ENCODE results near the gene MYO3B. TPM values are rescaled to one million over a fixed set of nuclear protein-coding genes. Genes with fewer than 3 reads are reported as not detected.

MYO3B gene
- total RNA-seq, 1 donor from 2014 or later = 1.5 TPM

DNA sequence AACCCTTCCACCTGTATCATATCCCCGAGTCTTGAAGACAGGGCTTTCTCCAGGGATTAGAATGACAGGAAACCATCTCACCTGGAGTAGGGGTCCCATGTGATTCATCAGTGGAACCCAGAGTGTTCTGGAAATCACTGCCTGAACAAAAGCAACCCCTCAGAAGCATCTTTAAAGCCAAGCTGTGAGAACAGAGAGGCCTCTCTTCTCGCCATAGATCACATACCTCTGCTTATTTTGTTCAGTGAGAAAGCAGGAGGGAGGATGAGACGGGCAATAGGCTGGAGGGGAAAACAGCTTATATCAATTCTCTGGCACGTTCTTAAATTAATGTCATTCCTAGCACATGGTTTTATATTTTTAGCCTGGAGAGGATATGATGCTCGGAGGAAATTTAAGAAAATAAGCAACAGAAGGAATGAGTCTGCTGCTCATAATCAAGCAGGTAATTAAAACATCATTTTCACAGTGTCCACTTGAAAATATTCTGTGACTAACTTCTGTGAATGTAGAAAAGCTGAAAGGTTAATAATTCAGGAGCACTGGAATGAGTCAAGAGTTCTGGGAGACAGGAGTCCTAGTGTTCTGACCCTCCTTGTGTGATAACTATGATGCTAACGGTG is 323.6 kb downstream of the MYO3B start:
- Mint-ChIP-seq H3K27ac (no peak overlapping the region), H3K36me3 (ENCODE audit: low read depth) (no peaks in the 10 kb centered on the region), H3K4me1 (peaks cover 5% of the 10 kb centered on the region), H3K27me3 (peaks cover 19% of the 10 kb centered on the region), H3K9me3 (no peaks in the 10 kb centered on the region), H3K4me3 (no peak overlapping the region)
- intact Hi-C loops (cut with micrococcal nuclease) = no loop called here
- DNase-seq = no peak

DNA sequence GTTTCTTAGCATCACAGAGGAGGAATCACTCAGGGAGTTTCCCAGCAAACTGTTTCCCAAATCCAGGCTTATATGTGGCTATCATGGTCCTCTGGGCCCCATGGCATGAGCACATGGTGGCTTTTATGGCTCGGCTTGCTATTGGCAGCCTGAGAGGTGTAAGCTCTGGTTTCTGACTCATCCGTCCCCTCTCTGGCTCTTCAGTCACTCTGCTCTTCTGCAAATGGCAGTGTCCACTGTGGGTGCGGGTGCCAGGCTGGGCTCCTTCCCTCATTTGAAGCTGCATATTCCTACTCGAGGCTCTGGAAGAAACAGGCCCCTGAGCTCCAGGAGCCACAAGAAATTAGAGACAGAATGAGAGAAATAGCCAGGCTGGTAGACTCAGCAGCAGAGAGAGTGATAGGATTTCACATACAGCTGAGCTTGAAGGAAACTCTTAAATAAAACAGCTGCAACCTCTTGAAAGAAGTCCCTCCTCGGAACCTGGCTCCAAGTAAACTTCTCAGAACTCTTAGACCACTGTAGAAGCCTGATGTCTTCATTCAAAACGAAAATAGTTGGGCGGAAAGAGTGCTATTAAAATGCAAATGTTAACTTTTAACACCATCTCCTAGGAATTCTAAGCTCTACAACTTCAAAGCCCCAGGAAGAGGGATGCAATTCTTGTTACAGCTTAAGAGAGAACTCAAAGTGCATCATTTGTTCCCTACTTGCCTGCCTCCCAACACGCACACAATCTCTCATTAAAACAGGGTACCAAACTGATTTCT is 324.6 kb downstream of the MYO3B start:
- no peaks in the 10 kb centered on the region for H3K9me3 Mint-ChIP-seq
- intact Hi-C loops (cut with micrococcal nuclease) = no loop called here
- no peak overlapping the region for H3K4me3 Mint-ChIP-seq
- H3K4me1 Mint-ChIP-seq = peaks cover 15% of the 10 kb centered on the region
- no peak for DNase-seq
- no peak overlapping the region for H3K27ac Mint-ChIP-seq
- no peaks in the 10 kb centered on the region for H3K36me3 Mint-ChIP-seq (ENCODE audit: low read depth)
- peaks cover 19% of the 10 kb centered on the region for H3K27me3 Mint-ChIP-seq

DNA sequence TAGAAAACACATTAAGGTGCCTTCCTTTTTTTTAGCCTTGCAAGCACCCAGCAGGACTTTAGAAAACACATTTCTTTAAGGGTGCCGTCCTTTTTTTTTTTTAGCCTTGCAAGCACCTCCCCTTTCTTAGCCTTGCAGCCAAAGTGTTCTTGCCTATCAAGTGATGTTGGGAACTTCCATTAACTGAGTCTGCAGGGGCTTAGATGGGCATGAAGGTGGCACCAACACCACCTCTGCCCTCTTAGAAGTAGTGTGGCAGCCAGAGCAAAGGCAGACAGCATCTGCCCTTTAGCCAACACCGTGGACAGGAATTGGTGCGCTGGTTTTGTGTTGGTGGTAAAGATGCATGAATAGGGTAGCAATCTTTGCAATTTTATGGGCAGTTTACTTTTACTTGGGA is 325.6 kb downstream of the MYO3B start:
- no peak overlapping the region for H3K27ac Mint-ChIP-seq
- intact Hi-C loops (cut with micrococcal nuclease) = no loop called here
- H3K4me3 Mint-ChIP-seq = no peak overlapping the region
- H3K9me3 Mint-ChIP-seq = no peaks in the 10 kb centered on the region
- no peak for DNase-seq
- no peaks in the 10 kb centered on the region for H3K36me3 Mint-ChIP-seq (ENCODE audit: low read depth)
- H3K4me1 Mint-ChIP-seq = peaks cover 20% of the 10 kb centered on the region
- peaks cover 19% of the 10 kb centered on the region for H3K27me3 Mint-ChIP-seq

GRCh38 chr2:170503971-170504809 is 326.2 kb downstream of the MYO3B start:
- no peak overlapping the region for H3K4me3 Mint-ChIP-seq
- H3K27ac Mint-ChIP-seq = no peak overlapping the region
- DNase-seq = no peak
- H3K27me3 Mint-ChIP-seq = peaks cover 17% of the 10 kb centered on the region
- H3K4me1 Mint-ChIP-seq = peaks cover 23% of the 10 kb centered on the region
- no peaks in the 10 kb centered on the region for H3K36me3 Mint-ChIP-seq (ENCODE audit: low read depth)
- no peaks in the 10 kb centered on the region for H3K9me3 Mint-ChIP-seq
- intact Hi-C loops (cut with micrococcal nuclease) = no loop called here

DNA sequence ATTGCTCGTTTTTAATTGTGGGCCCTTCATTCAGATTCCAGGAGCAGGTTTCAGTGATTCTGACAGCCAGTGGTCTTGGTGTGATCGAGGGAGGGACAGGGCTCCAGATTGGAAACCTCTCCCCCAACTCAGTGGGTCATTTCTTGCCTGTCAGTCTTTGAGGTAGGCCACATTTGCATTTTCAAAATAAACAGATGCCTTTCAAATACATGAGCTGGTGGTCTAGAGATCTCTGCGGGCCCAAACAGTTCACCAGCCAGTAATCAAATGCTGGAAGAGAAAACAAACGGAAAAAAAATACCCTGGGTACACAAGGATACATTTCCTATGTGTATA is 326.8 kb downstream of the MYO3B start:
- H3K36me3 Mint-ChIP-seq (ENCODE audit: low read depth) = no peaks in the 10 kb centered on the region
- no peaks in the 10 kb centered on the region for H3K9me3 Mint-ChIP-seq
- DNase-seq = no peak
- intact Hi-C loops (cut with micrococcal nuclease) = no loop called here
- H3K27me3 Mint-ChIP-seq = peaks cover 18% of the 10 kb centered on the region
- H3K4me3 Mint-ChIP-seq = no peak overlapping the region
- H3K4me1 Mint-ChIP-seq = peaks cover 23% of the 10 kb centered on the region
- no peak overlapping the region for H3K27ac Mint-ChIP-seq

GRCh38 chr2:170505631-170506275 is 327.8 kb downstream of the MYO3B start:
- H3K4me3 Mint-ChIP-seq = no peak overlapping the region
- H3K36me3 Mint-ChIP-seq (ENCODE audit: low read depth) = no peaks in the 10 kb centered on the region
- H3K9me3 Mint-ChIP-seq = no peaks in the 10 kb centered on the region
- peaks cover 17% of the 10 kb centered on the region for H3K27me3 Mint-ChIP-seq
- peak overlapping the region; percentile 40 for H3K27ac Mint-ChIP-seq
- H3K4me1 Mint-ChIP-seq = peaks cover 23% of the 10 kb centered on the region
- intact Hi-C loops (cut with micrococcal nuclease) = no loop called here
- peak; percentile 63 for DNase-seq

DNA sequence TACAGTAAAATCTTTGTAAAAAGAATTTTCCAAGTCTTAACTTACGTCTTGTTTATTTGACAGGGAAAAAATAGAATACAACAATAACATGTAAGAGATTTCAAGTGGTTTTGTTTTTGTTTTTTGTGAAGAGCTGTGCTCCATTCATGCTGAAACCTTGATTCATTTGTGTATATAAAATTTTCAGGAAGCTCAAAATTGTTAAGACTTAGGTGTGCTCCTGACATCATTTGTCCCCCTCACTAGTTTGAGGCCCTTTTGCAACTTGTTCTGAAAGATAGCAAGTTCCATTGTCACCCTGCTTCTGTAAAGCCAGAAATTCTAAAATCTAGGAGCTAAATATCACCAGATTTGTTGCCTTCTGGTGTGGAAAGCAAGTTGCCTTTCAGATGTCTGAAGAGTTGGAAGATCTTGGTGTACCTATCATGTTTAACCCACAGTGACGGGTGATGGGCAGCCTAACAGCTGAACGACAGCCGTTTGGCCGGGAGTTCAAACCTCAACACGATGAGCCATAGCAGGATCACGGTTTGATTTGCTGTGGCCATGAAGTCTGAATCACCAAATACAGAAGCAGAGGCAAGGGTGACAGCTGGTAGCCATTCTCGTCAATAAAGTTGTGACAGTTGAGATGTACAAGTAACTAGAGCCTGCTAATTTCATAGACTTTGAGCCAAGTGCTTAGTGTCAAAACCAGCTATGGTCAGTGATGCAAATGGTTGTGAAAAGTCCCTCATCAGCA is 331.7 kb downstream of the MYO3B start:
- peak; percentile 61 for DNase-seq
- Mint-ChIP-seq H3K9me3 (no peaks in the 10 kb centered on the region), H3K4me1 (peaks cover 23% of the 10 kb centered on the region), H3K27me3 (peaks cover 14% of the 10 kb centered on the region), H3K36me3 (ENCODE audit: low read depth) (no peaks in the 10 kb centered on the region), H3K27ac (no peak overlapping the region), H3K4me3 (no peak overlapping the region)
- intact Hi-C loops (cut with micrococcal nuclease) = no loop called here

GRCh38 chr2:170512266-170512665 is 334.3 kb downstream of the MYO3B start:
- intact Hi-C loops (cut with micrococcal nuclease) = no loop called here
- Mint-ChIP-seq H3K9me3 (no peaks in the 10 kb centered on the region), H3K27me3 (peaks cover 20% of the 10 kb centered on the region), H3K36me3 (ENCODE audit: low read depth) (no peaks in the 10 kb centered on the region), H3K4me1 (peaks cover 11% of the 10 kb centered on the region), H3K27ac (no peak overlapping the region), H3K4me3 (no peak overlapping the region)
- DNase-seq = no peak

- H3K4me1 Mint-ChIP-seq = no peaks in the 10 kb centered on the region
- H3K9me3 Mint-ChIP-seq = no peaks in the 10 kb centered on the region
- H3K36me3 Mint-ChIP-seq (ENCODE audit: low read depth) = no peaks in the 10 kb centered on the region
- no peak overlapping the region for H3K4me3 Mint-ChIP-seq
- intact Hi-C loops (cut with micrococcal nuclease) = no loop called here
- DNase-seq = no peak
- no peak overlapping the region for H3K27ac Mint-ChIP-seq
- H3K27me3 Mint-ChIP-seq = peaks cover 17% of the 10 kb centered on the region
These were observed 336.2 kb downstream of the MYO3B start for GRCh38 chr2:170514140-170514539.

GRCh38 chr2:170517538-170517937 is 339.6 kb downstream of the MYO3B start:
- Mint-ChIP-seq H3K4me1 (no peaks in the 10 kb centered on the region), H3K4me3 (no peak overlapping the region), H3K9me3 (no peaks in the 10 kb centered on the region), H3K27ac (no peak overlapping the region), H3K36me3 (ENCODE audit: low read depth) (no peaks in the 10 kb centered on the region), H3K27me3 (peaks cover 13% of the 10 kb centered on the region)
- no peak for DNase-seq
- intact Hi-C loops (cut with micrococcal nuclease) = no loop called here

DNA sequence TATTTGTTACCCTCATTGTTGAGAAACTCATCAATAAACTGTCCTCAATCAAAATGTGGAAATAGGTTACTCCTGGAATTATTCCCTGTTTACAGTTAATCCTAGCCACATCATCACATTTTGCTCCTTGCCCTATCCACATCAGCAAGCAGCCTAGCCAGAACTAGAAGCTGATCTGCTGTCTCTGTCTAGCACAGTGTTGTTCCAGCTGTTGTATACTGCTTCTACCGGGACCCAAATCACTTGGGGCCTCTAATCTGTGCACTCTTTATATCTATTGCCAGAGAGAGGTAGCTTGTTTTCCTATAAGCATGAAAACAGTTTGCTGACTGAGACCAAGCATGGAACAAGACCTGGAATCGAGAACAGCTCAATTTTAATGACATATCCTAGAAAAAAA is 341.0 kb downstream of the MYO3B start:
- Mint-ChIP-seq H3K4me3 (no peak overlapping the region), H3K9me3 (no peaks in the 10 kb centered on the region), H3K36me3 (ENCODE audit: low read depth) (no peaks in the 10 kb centered on the region), H3K4me1 (no peaks in the 10 kb centered on the region), H3K27ac (no peak overlapping the region), H3K27me3 (peaks cover 10% of the 10 kb centered on the region)
- DNase-seq = no peak
- intact Hi-C loops (cut with micrococcal nuclease) = no loop called here

- Mint-ChIP-seq H3K9me3 (no peaks in the 10 kb centered on the region), H3K27me3 (peaks cover 2% of the 10 kb centered on the region), H3K27ac (no peak overlapping the region), H3K36me3 (ENCODE audit: low read depth) (no peaks in the 10 kb centered on the region), H3K4me3 (no peak overlapping the region), H3K4me1 (peaks cover 2% of the 10 kb centered on the region)
- DNase-seq = no peak
- intact Hi-C loops (cut with micrococcal nuclease) = no loop called here
These were observed 343.4 kb downstream of the MYO3B start for GRCh38 chr2:170521299-170521698.

- Mint-ChIP-seq H3K4me3 (no peak overlapping the region), H3K9me3 (no peaks in the 10 kb centered on the region), H3K27me3 (peaks cover 2% of the 10 kb centered on the region), H3K4me1 (peaks cover 2% of the 10 kb centered on the region), H3K36me3 (ENCODE audit: low read depth) (no peaks in the 10 kb centered on the region), H3K27ac (no peak overlapping the region)
- intact Hi-C loops (cut with micrococcal nuclease) = no loop called here
- DNase-seq = no peak
These were observed 345.6 kb downstream of the MYO3B start for GRCh38 chr2:170523506-170523905.
